ENCODE data around the gene PTPN1.

The PTPN1 gene

GRCh38 chr20:50577175-50578018 is 67.2 kb downstream of the PTPN1 start:
- no peak for DNase-seq (ENCODE audit: low spot score)

- DNase-seq (ENCODE audit: low spot score) = no peak
These were observed 68.0 kb downstream of the PTPN1 start for GRCh38 chr20:50578061-50578777.

- no peak for DNase-seq (ENCODE audit: low spot score)
These were observed 68.6 kb downstream of the PTPN1 start for GRCh38 chr20:50578778-50579165.

- no peak for DNase-seq (ENCODE audit: low spot score)
These were observed 69.3 kb downstream of the PTPN1 start for GRCh38 chr20:50579511-50579910.

DNA sequence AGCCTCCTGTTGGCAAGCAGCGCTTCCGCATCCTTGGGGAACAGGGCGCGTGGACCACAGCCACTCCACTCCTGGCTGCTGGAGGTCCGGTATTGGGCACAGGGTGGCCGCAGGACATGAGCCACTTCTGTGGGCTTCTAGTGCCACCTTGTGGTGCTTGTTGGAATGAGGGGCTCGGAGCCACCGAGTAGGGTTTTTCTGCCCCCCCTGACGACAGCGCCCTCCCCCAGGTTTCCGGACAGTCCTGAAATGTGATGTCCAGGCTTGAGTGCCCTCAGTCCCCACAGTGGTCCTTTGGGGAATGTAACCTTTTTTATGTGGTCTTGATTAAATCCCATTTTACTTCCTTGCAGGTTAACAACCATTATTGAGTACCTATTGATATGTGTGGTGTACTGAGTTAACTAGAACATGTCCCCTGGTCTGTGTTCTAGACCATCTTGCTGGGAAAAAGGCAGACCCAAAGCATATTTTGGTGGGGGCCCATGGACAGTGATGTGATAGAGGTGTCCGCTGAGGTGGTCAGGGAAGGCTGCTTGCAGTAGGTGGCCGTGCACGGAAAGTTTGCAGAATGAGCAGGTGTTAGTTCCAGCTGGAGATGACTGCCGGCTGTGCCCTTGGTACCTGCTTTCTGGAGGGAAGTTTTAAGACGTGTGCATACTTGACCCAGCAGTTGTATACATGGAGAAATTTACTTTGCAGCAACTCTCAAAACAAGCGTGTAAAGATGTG is 70.0 kb downstream of the PTPN1 start:
- peak; percentile 87 for DNase-seq (ENCODE audit: low spot score)

- no peak for DNase-seq (ENCODE audit: low spot score)
These were observed 70.8 kb downstream of the PTPN1 start for GRCh38 chr20:50580842-50581544.

DNA sequence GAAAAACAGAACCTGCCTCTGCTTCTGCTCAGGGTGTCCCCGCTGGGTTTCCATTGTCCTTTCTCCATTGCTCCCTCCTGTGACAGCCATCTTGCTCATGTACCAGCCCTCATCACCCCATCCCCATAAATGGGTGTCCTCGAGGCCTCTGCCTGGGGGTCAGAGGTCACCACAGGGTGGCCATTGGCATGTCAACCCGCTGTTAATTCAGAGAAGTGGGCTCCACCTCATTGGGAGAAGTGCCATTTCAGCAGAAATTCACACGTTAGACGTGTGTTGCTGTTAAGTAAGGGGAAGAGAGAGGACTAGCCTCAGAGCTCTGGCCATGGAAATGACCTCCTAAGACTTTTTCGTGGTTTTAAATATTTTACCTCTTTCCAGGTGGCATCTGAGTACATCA is 71.9 kb downstream of the PTPN1 start:
- no peak for DNase-seq (ENCODE audit: low spot score)

DNA sequence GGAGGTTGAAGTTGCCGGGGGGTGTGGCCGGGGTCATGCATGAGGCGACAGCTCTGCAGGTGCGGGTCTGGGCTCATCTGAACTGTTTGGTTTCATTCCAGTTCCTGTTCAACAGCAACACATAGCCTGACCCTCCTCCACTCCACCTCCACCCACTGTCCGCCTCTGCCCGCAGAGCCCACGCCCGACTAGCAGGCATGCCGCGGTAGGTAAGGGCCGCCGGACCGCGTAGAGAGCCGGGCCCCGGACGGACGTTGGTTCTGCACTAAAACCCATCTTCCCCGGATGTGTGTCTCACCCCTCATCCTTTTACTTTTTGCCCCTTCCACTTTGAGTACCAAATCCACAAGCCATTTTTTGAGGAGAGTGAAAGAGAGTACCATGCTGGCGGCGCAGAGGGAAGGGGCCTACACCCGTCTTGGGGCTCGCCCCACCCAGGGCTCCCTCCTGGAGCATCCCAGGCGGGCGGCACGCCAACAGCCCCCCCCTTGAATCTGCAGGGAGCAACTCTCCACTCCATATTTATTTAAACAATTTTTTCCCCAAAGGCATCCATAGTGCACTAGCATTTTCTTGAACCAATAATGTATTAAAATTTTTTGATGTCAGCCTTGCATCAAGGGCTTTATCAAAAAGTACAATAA is 72.5 kb downstream of the PTPN1 start:
- no peak for DNase-seq (ENCODE audit: low spot score)

DNA sequence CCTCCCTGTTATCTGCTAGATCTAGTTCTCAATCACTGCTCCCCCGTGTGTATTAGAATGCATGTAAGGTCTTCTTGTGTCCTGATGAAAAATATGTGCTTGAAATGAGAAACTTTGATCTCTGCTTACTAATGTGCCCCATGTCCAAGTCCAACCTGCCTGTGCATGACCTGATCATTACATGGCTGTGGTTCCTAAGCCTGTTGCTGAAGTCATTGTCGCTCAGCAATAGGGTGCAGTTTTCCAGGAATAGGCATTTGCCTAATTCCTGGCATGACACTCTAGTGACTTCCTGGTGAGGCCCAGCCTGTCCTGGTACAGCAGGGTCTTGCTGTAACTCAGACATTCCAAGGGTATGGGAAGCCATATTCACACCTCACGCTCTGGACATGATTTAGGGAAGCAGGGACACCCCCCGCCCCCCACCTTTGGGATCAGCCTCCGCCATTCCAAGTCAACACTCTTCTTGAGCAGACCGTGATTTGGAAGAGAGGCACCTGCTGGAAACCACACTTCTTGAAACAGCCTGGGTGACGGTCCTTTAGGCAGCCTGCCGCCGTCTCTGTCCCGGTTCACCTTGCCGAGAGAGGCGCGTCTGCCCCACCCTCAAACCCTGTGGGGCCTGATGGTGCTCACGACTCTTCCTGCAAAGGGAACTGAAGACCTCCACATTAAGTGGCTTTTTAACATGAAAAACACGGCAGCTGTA is 73.4 kb downstream of the PTPN1 start:
- DNase-seq (ENCODE audit: low spot score) = no peak

GRCh38 chr20:50584687-50585086 is 74.5 kb downstream of the PTPN1 start:
- DNase-seq (ENCODE audit: low spot score) = no peak

GRCh38 chr20:50585214-50585613 is 75.0 kb downstream of the PTPN1 start:
- no peak for DNase-seq (ENCODE audit: low spot score)

DNA sequence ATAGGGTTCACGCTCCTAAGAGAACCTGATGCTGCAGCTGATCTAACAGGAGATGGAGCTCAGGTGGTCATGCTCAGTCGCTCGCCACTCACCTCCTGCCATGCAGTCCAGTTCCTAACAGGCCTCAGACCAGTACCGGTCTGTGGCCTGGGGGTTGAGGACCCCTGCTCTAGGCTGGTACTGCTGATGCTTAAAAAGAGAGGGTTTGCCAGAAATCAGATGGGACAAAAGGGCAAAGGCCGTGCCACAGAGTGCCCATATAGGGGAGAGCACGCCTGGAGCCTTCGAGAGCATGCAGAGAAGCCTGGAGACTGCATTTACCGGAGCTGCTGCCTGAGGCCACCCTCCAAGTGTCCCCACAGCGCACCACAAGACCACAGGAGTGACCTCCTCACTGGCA is 75.5 kb downstream of the PTPN1 start:
- DNase-seq (ENCODE audit: low spot score) = no peak

DNA sequence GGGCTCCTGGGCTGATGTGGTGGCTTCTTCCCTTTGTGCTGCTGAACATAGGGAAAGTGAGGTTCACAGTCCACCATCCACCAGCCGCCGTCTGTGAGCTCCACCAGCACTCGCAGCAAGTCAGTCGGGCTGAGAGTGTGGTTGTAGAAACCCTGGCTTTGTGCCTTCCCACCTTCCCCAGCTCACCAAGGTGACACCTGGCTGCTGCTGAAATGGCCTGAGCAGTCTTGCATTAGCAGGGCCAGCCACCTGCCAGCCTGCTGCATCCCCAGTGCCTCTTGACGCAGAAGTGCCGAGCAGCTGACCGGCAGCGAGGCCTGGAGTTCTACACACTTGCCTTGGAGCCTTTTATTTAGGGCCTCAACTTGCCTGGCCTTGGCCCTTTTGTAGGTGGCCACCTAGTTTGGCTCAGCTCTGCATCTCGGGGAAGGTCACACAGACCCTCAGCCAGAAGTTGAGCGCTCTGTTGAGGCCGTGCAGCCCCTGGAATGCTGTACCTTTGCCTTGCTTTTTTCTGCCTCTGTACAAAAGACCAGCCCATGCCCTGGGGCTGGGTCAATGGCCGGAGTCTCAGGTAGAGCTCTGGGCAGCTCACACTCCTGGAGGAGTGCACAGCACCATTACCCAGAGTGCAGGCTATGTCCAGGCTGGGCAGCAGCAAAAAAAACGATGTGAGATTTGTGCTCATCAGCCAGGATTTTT is 76.5 kb downstream of the PTPN1 start:
- DNase-seq (ENCODE audit: low spot score) = no peak

DNA sequence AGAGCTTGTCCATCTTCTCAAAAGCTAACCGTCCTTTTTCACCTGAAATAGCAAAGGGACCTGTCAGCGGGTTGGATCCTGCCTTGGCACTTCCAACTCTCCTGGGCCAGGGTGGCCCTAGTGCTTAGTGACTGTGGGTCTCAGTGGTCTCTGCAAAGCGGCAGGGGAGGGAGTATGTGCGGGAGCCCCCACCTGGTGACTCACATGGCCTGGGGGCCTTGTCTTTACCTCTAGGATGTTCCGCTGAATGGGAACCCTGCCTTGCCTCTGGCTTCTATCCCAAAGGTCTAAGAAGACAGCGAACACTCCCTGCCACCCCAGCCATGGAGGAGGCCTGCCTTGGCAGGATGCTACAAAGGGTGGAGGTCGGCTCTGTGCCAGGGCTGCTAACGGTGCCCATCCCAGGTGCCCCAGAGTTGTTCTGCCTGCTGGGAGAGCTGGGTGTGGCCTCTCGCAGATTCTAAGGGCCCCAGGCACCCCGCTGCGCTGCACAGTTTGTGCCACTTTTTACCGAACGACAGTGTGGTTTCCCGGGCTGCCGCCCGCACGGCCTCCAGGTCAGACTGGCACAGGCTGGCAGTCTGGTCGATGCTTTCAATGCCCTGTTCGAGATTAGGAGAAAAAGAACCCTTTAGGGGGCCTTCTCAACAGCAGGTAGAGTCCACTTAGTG is 77.2 kb downstream of the PTPN1 start:
- DNase-seq (ENCODE audit: low spot score) = no peak

DNA sequence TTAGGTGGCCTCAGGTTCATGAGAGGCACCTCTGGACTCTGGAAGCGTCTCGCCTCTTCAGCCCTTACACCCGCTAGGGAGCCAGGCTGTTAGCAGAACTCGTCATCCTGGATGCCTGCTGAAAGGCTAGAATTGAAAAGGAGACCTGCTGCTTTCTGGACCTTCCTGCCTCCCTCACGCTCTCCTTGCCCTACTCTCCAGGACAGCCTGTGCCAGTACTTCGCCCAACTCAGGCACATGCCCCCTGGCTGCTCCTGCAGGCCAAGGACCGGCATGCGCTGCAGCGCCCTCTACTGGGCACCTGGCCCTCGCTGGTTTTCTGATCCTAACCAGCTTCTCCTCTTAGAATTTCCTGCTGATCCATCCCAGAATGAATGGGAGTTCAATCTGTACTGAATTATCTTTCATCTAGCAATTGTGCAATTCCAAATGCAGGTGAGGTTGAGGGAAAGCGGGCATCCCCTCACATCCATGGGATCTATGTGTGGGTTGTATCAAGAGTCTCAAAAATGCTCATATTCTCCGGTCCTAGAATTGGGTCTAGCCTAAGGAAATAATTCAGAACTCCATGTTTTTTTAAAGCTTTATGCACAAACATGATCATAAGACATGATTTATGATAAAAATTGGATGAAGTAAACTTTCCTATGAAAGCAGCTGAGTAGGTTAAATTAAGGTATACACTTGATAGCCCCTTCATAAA is 78.0 kb downstream of the PTPN1 start:
- peak; percentile 90 for DNase-seq (ENCODE audit: low spot score)

GRCh38 chr20:50589548-50590347 is 79.6 kb downstream of the PTPN1 start:
- DNase-seq (ENCODE audit: low spot score) = no peak

DNA sequence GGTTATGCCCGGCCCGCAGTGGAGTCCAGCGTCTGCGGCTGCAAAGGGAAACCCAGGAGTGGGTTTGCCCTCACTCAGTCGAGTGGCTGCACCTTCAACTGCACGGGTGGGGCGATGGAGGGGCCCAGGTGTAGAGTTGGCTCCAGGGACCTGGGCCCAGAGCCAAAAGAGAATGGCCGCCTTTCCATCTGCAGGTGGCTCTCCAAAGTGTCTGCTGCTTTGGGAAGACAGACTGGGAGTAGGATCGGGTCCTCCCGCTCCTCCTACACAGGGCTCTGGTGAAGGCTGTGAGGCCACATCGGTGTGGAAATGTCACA is 80.1 kb downstream of the PTPN1 start:
- no peak for DNase-seq (ENCODE audit: low spot score)

GRCh38 chr20:50591233-50591852 is 81.2 kb downstream of the PTPN1 start:
- no peak for DNase-seq (ENCODE audit: low spot score)

Data from D341Med (cell line).